ENCODE data around the gene MAD1L1. TPM values are rescaled to one million over a fixed set of nuclear protein-coding genes. Genes with fewer than 3 reads are reported as not detected.
A peak's percentile ranks its signal among the peaks of the same experiment; 100 is the strongest.

The MAD1L1 gene
- total RNA-seq, 1 donor from 2014 or later = 59.6 TPM

- TF ChIP-seq CTCF (IDR thresholded peaks at IDR 0.05) = no peak
- Histone ChIP-seq H3K4me3 (no peak overlapping the region), H3K27me3 (no peaks in the 10 kb centered on the region), H3K36me3 (no peaks in the 10 kb centered on the region), H3K4me1 (no peaks in the 10 kb centered on the region), H3K27ac (no peak overlapping the region), H3K9me3 (no peaks in the 10 kb centered on the region)
- DNase-seq (ENCODE audit: low spot score in 2 of 2) = peak in 1 of 2 donors; percentile 24
- intact Hi-C loops (cut with DNase I) = no loop called here
These were observed 198.2 kb downstream of the MAD1L1 start for GRCh38 chr7:2034291-2035201.

DNA sequence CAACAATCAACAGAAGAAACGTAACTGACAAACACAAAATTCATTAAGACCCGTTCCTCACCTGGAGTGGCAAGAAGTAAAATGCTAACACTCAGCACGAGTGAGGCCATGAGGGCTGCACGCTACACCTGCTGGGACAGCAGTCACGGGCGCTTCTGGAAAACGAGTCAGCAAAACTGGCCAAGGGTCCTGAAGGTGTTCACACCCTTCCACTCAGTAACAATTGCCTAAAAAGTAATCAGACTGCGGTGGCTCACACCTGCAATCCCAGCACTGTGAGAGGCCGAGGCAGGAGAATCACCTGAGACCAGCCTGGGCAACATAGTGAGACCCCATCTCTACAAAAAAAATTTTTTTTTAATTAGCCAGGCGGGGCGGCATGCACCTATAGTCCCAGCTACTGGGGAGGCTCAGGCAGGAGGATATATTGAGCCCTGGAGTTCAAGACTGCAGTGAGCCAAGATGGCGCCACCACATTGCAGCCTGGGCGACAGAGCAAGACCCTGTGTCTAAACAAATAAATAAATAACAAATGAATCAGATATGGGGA lies 199.1 kb downstream of the MAD1L1 start:
- H3K36me3 ChIP-seq = no peaks in the 10 kb centered on the region
- no peaks in the 10 kb centered on the region for H3K27me3 ChIP-seq
- H3K4me3 ChIP-seq = no peak overlapping the region
- intact Hi-C loops (cut with DNase I) = no loop called here
- H3K4me1 ChIP-seq = no peaks in the 10 kb centered on the region
- H3K9me3 ChIP-seq = peaks cover 1 to 3% of the 10 kb centered on the region in 2 donors
- H3K27ac ChIP-seq = no peak overlapping the region
- no peak for TF ChIP-seq CTCF (IDR thresholded peaks at IDR 0.05)
- peak in 1 of 2 donors; percentile 18 for DNase-seq (ENCODE audit: low spot score in 2 of 2)

GRCh38 chr7:2032876-2033407 lies 199.8 kb downstream of the MAD1L1 start:
- DNase-seq (ENCODE audit: low spot score in 2 of 2) = peak in 1 of 2 donors; percentile 37
- Histone ChIP-seq H3K27me3 (no peaks in the 10 kb centered on the region), H3K4me3 (no peak overlapping the region), H3K36me3 (no peaks in the 10 kb centered on the region), H3K4me1 (no peaks in the 10 kb centered on the region), H3K27ac (no peak overlapping the region), H3K9me3 (peaks cover 8 to 9% of the 10 kb centered on the region in 2 donors)
- intact Hi-C loops (cut with DNase I) = no loop called here
- TF ChIP-seq CTCF (IDR thresholded peaks at IDR 0.05) = no peak

DNA sequence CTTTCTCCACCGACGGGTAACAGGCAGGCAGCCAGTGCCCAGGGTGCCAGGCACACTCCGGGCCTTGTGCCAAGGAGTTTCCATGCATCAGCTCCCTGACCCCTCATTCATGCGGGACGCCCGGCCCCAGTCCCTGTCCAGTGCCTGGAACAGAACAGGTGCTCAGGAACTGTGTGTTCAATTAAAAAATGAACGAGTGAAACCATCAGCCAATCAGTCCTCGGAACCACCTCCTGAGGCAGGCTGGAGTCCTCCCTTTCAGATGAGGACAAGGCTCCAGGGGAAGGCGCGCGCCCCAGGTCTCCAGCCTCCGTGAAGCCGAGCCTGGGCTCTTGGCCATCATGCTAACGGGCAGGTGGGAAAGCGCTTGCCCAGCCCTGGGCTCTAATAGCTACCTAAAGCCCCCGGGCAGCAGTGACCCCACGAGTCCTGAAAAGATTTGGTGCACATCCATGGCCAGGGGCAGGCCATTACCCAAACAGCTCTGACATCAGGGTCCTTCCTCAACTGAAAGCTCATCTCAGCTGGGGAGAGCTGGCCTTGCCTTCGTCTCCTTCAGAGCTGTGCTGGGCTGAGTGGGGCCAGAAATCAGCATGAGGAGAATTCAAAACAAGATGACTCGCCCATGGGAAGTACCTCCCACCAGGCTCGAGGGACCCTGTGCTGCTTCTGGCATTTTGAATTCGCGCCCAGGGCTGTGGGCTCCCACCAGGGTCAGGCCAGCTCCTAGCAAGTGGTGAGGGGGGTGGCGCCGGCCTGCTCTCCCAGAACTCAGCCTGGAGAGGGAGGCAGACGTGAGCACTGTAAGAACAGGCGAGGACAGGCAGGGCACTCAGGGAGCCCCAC lies 200.5 kb downstream of the MAD1L1 start:
- no peak overlapping the region for H3K4me3 ChIP-seq
- TF ChIP-seq CTCF (IDR thresholded peaks at IDR 0.05) = no peak
- H3K36me3 ChIP-seq = no peaks in the 10 kb centered on the region
- intact Hi-C loops (cut with DNase I) = no loop called here
- H3K4me1 ChIP-seq = no peaks in the 10 kb centered on the region
- DNase-seq (ENCODE audit: low spot score in 2 of 2) = peak in 1 of 2 donors; percentile 58
- H3K27ac ChIP-seq = no peak overlapping the region
- no peaks in the 10 kb centered on the region for H3K27me3 ChIP-seq
- H3K9me3 ChIP-seq = peaks cover 8 to 9% of the 10 kb centered on the region in 2 donors

GRCh38 chr7:2031451-2031845 lies 201.3 kb downstream of the MAD1L1 start:
- DNase-seq (ENCODE audit: low spot score in 2 of 2) = peak in 1 of 2 donors; percentile 51
- no peak for TF ChIP-seq CTCF (IDR thresholded peaks at IDR 0.05)
- intact Hi-C loops (cut with DNase I) = no loop called here

More at GRCh38 chr7:2031451-2031845, 201.3 kb downstream of the MAD1L1 start:
- Histone ChIP-seq H3K36me3 (no peaks in the 10 kb centered on the region), H3K27me3 (no peaks in the 10 kb centered on the region), H3K27ac (no peak overlapping the region), H3K4me3 (no peak overlapping the region), H3K4me1 (no peaks in the 10 kb centered on the region), H3K9me3 (peaks cover 8 to 9% of the 10 kb centered on the region in 2 donors)

All from ascending aorta (tissue), 2 donors.